NB4 (cell line): ENCODE measurements around the gene DAGLA.

Source experiments
- MAX ChIP-seq: IDR thresholded peaks from 2 replicates; pipeline ENCODE4 v1.6.1; 2011; ENCODE audit warnings: low read depth, low read length
- MYC ChIP-seq: IDR thresholded peaks from 2 replicates; pipeline ENCODE4 v1.6.1; 2011; ENCODE audit warnings: low read depth, low read length
- POLR2A ChIP-seq: IDR thresholded peaks from 2 replicates; pipeline ENCODE4 v1.6.1; 2011; ENCODE audit warnings: mild to moderate bottlenecking; ENCODE audit not compliant: insufficient read length; ENCODE audit errors: extremely low read depth
- TF ChIP-seq, protein P1 (sequence below): IDR thresholded peaks from one replicate; pipeline ENCODE4 v1.5.1; 2012; ENCODE audit warnings: low read depth, low read length

GRCh38 chr11:61694946-61695706 is 14.9 kb downstream of the DAGLA start:
- TF ChIP-seq, protein P1, sequence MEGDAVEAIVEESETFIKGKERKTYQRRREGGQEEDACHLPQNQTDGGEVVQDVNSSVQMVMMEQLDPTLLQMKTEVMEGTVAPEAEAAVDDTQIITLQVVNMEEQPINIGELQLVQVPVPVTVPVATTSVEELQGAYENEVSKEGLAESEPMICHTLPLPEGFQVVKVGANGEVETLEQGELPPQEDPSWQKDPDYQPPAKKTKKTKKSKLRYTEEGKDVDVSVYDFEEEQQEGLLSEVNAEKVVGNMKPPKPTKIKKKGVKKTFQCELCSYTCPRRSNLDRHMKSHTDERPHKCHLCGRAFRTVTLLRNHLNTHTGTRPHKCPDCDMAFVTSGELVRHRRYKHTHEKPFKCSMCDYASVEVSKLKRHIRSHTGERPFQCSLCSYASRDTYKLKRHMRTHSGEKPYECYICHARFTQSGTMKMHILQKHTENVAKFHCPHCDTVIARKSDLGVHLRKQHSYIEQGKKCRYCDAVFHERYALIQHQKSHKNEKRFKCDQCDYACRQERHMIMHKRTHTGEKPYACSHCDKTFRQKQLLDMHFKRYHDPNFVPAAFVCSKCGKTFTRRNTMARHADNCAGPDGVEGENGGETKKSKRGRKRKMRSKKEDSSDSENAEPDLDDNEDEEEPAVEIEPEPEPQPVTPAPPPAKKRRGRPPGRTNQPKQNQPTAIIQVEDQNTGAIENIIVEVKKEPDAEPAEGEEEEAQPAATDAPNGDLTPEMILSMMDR, result no peak
- TF ChIP-seq POLR2A, result no peak
- no peak for TF ChIP-seq MAX
- no peak for TF ChIP-seq MYC
